ENCODE data around the gene C16orf89.

C16orf89 gene

DNA sequence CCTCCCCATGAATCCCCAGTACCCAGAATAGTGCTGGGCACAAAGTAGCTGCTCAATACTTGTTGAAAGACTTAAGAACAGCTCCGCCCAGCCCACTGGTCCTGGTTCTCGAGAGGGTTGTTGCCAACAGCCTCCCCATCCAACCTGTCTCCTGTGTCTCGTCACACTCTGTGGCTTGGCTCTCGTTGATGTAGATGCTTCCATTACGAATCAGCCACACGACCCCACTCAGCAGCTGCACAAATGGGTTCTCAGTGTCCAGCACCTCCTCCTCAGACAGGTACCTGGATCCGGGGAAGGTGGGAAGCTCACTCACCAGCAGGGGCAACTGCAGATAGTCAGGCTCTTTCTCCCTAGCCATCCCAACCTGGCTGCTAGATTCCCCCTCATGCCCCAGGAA is 34.2 kb downstream of the C16orf89 start:
- no peak for DNase-seq (ENCODE audit: low read depth in 2 of 3, low spot score in 2 of 3)

DNA sequence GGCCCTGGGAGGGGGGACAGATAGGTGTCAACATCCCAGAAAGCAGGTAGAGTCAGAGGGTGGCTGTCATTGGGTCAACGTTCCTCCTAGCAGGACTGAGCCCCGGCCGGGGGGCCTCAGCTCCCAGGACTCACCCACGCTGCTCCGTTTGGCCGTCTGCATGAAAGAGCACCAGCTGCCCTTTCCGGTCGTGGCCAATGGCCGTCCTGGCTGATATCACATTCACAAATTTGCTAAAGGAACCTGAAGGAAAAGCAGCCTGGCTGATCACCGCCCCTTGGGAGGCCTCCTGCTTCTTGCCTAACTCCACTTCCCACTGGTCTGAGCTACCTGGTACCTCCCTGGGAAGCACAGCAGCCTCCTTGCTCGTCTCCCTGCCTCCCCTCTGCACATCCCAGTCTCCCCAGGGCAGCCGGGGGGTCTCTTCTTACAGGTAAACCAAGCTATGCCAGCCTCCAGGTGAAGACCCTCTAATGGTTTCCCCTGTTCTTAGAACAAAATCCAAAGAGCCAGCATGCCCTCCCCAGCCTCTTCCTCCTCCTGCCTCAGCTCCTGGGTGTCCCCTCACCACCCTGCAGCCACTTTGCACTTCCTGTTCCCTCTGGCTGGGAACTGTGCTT is 35.4 kb downstream of the C16orf89 start:
- DNase-seq (ENCODE audit: low read depth in 2 of 3, low spot score in 2 of 3): no peak

DNA sequence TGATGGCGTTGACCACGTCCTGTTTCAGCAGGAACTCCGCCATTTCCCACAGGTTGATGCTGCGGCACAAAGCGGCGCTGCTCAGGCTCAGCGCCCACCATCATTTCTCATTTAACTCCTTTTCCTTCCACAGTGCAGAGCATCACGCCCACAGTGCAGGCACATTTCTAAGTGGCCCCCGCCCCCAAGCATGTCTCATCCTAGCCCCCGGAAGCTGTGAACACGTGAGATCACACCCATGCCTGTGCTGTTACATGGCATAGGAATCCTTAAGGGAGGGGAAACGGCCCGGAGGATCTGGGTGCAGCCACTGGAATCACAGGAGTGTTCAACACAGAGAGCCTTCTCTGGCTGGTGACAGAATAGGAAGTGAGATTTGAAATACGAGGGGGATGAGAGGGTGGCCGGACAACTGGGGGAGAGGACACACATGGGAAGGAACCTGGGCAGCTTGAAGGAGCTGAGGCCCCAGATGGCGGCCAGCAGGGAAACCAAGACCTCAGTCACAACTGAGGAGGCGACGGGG is 36.7 kb downstream of the C16orf89 start:
- DNase-seq (ENCODE audit: low read depth in 2 of 3, low spot score in 2 of 3): no peak

DNA sequence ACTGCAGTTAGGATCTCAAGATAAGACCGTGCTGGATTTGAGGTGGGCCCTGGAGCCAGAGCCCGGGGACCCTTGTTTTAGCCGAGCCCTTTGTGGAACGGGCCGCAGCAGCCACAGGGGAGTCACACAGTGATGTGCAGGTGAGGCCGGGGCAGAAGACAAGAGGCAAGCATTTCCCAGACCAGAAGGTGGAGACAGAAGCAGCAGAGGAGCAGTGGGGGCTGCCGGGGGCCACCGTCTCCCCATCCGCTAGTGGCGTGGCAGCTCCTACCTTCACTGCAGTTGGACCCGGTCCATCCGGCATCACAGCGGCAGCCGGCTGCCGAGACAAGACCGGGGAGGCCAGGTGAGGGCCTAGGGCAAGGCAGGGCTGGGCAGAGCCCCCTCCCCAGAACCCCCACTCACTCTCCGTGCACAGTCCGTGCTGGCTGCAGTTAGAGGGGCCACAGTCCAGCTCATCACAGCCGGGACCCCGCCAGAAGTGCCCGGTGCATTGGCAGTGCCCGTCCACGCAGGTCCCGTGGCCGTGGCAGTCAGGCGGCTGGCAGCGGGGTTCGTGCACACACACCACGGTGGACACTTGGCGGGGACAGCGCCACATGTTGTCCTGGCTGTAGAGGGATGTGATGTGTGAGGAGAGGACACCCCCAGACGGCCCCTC is 38.1 kb downstream of the C16orf89 start:
- DNase-seq (ENCODE audit: low read depth in 2 of 3, low spot score in 2 of 3): no peak

DNA sequence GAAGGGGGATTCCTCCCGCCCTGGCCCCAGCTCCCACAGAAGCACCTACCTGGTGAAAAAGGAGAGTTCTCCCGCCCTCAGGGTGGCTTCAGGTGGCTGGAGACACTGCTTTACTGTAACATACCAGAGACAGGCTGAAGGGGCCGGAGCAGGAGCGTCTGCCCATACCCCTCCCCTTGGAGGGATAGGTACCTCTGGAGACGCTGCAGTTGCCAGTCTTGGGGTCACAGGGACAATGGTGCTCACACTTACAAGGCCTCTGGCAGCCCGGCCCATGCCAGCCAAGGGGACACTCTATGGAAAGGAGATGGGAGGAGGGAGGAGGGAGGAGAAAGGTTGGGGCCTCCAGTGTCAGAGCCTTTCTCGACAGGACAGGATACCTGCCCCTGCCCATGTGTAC is 38.7 kb downstream of the C16orf89 start:
- no peak for DNase-seq (ENCODE audit: low read depth in 2 of 3, low spot score in 2 of 3)

DNA sequence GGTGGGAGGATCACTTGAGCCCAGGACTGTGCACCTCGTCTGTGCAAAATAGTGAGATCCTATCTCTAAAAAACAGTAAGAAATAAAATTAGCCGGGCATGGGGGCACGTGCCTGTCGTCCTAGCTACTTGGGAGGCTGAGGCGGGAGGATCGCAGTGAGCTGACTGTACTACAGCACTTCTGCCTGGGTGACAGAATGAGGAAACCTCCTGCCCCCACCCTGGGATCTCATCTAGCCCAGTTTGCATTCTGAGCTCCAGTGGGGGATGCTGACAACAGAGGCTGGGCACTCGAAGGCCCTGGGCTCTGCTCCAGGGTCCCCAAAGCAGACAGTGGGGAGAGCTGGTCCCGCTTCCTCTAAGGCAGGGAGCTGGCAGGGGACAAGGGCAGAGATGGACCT is 39.1 kb downstream of the C16orf89 start:
- DNase-seq (ENCODE audit: low read depth in 2 of 3, low spot score in 2 of 3): no peak

DNA sequence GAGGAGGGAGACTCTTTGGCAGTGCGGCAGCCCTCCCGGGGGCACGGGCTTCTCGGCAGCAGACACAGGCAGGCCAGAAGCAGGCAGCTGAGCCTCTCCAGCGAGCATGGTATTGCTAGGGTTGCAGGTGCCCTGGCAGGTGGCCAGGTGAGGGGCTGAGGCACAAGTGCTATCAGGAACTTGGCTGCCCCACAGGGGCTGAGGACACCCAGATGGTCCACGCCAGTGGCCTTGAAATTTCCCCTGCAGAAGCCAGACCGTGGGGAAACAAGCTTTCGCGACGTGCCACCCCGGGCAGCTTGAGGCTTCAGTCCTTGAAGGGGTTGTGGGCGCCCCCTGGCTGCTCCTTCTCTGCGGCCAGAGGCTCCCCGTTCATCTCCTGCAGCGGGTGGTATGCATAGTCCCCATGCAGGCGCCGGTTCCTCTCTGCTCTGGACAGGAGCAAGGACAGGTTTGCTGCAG is 40.6 kb downstream of the C16orf89 start:
- DNase-seq (ENCODE audit: low read depth in 2 of 3, low spot score in 2 of 3): no peak

DNA sequence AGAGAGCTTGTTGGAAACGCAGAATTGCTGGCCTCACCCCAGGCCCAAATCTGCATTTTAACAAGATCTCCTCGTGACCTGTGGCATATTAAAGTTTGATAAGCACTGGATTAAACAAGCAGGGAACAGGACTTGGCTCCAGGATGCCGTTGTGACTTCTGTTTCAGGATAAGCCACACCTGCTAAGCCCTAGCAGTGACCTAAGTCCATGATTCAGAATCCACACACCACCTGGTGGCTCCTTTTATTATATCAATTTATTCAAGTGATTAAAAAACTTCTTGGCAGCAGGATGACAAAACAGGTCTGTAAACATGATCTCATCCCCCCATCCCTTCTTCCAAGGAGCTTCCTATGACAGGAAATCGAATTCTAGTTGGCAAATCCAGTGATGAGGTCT is 41.1 kb downstream of the C16orf89 start:
- DNase-seq (ENCODE audit: low read depth in 2 of 3, low spot score in 2 of 3): no peak

DNA sequence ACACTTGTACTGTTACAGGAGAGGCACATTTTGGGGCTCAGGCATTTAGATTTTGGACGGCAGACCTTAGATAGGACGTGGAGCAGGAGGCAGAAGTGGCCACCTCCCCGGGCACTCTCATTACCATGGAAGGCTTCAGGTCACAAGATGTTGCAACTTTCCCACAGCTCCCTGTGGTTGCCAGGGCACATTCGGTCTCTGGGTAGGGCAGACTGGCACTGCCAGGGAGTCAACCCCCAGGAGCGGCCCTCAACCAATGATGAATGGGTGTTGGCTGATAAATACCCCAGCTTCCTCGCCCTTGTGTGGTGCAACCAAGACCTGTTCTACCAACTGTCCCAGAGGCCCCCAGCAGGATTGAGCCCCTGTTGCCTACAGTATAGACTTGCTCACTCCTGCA is 43.2 kb downstream of the C16orf89 start:
- DNase-seq (ENCODE audit: low read depth in 2 of 3, low spot score in 2 of 3): no peak

DNA sequence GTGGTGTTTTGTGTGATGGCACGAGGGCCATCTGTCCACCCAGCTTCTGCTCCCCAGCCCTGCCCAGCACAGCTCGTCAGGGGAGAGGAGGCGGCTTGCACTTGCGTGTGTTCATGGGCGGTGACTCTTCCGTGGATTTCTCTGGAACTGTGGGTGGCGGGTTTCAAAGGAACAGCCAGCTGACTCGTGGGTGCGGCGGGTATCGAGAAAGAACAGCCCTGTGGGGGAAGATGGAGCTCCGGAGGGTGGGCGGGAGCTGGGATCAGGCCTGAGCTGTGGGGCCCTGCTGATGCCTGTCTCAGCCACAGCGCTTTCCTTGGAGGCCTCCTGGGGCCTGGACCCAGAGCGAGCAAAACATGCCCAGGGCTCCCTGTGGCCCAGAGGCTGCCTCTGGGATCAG is 45.2 kb downstream of the C16orf89 start:
- no peak for DNase-seq (ENCODE audit: low read depth in 2 of 3, low spot score in 2 of 3)

DNA sequence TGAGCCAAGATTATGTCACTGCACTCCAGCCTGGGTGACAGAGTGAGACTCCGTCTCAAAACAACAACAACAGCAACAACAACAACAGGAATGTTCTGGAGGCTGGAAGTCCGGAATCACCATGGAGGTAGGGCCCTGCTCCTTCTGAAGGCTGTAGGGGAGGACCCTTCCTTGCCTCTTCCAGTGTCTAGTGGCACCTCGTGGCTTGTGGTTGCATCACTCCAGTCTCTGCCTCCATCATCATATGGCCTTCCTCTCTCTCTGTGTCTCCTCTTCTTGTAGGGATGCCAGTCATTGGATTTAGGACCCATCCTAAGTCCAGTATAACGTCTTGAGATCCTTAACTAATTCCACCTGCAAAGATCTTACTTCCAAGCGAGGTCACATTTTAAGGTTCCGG is 46.0 kb downstream of the C16orf89 start:
- no peak for DNase-seq (ENCODE audit: low read depth in 2 of 3, low spot score in 2 of 3)

DNA sequence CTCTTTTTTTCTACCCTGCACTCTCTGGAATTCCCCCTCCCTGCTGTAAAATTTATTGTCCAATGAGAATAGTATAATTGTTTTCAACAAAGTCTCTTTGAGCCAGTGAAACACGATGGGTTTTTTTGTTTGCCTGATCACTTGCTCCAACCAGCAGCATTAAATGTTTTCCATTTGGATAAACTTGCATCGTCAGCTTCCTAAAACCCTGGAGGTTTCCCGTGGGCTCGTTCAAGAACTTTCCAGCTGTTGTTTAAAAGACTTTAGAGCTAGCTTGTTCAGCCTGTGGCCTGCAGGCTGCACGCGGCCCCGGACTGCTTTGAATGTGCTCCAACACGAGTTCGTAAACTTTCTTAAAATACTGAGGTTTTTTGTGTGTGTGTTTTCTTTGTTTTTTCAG is 47.0 kb downstream of the C16orf89 start:
- no peak for DNase-seq (ENCODE audit: low read depth in 2 of 3, low spot score in 2 of 3)

DNA sequence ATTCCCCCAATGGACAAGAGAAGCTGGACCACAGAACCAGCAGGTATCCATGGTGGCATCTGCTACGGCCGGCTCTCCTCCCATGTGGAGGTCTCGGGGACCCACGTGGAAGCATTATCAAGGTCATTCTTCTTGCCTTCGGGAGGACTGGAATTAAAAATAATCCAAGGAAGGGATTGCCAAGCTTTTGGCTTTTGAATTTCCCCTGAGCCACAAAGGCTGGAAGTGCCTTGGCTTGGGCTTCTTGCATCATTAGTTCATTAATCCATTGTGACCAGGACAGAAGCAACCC is 48.1 kb downstream of the C16orf89 start:
- no peak for DNase-seq (ENCODE audit: low read depth in 2 of 3, low spot score in 2 of 3)

DNA sequence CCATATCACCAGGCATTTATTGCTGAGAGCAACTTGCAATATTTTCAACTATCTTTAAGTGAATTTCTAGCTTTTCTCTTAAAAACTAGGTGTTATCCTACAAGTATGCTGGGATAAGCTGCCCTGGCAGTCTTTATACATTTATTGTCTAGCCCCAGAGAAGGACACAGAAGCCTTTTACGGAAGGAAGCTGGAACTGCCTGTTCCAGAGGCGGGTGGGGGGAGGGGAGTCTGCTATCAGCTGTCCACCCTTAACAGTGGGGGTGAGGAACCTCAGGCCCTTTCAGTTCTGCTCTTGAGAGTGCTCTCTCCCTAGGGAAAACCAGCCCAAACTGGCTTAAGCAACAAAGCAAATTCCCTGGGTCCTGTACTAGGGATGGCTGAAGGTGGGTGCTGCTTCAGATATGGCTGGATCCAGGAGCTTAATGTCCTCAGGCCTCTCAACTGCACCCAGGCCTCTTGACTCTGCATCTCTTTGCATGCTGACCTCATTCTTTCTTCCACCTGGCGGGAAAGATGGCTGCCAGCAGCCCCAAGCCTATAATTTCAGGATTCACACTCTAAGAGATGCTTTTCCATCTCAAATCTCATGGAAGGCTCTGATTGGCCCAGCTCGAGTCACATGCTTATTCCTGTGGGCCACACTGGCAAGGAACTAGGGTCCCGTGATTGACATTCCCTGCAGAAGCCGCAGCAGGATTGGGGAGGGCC is 48.6 kb downstream of the C16orf89 start:
- DNase-seq (ENCODE audit: low read depth in 2 of 3, low spot score in 2 of 3): no peak

DNA sequence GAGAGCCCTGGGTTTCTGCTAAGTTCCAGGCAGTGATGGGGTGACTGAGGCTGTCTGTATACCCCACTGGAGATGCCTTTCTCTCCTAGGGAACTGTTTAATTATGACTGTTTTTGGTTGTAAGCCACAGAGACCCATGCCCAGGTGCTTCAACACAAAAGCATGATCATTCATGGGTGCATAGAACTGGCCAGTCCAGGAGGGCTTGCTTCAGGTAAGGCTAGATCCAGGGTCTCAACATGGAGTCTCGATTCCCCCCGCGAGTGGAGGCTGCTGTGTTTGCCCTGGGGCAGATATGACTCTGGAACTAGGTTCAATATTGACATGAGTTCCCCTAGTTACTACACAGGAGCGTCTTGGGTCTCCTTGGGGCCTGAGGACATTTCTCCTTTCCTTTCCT is 49.9 kb downstream of the C16orf89 start:
- DNase-seq (ENCODE audit: low read depth in 2 of 3, low spot score in 2 of 3): no peak

DNA sequence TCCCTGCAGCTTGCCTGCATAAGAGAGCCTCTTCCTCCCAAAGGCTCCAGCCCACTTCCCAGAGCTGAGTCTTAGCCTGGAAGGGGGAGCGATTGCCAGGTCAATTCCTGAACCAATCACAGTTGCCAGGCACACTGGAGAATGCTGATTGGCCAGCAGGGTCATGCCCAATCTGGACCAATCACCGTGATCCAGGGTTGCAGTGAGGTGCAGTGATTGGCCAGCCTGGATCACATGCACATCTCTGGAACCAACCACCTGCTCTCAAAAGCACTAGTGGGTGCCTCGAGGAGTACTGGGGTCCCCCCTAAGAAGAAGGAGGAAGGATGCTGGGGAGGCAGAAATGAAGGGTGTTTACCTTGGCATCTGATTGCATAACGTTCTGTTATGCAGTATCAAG is 50.4 kb downstream of the C16orf89 start:
- no peak for DNase-seq (ENCODE audit: low read depth in 2 of 3, low spot score in 2 of 3)

DNA sequence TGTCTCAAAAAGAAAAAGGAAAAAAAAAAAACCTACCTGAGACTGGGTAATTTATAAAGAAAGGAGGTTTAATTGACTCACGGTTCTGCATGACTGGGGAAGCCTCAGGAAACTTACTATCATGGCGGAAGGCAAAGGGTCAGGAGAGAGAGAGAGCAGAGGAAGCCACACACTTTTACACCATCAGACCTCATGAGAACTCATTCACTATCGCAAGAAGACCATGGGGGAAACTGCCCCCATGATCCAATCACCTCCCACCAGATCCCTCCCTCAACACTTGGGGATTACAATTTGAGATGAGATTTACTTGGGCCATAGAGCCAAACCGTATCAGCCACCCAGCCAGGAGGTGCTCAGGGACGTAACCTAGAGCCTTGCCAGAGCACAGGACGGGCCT is 52.9 kb downstream of the C16orf89 start:
- DNase-seq (ENCODE audit: low read depth in 2 of 3, low spot score in 2 of 3): no peak

DNA sequence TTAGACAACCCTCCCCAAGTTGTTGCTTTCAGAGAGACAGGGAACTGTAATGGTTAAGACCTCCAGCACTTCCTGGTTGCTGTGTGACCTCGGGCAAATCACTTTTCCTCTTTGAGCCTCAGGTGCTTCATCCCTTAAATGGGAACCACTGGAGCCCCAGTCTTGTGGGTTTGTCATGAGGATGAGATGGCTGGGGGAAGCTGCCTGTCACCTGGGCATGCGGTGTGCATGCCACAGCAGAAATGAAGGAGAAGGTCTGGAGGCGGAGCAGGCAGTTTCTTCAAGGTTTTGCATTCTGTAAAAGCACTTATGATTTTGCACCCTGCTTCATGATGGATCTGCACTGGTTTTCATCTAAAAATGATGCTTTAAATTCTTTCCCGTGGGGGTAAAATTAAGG is 54.1 kb downstream of the C16orf89 start:
- no peak for DNase-seq (ENCODE audit: low read depth in 2 of 3, low spot score in 2 of 3)

DNA sequence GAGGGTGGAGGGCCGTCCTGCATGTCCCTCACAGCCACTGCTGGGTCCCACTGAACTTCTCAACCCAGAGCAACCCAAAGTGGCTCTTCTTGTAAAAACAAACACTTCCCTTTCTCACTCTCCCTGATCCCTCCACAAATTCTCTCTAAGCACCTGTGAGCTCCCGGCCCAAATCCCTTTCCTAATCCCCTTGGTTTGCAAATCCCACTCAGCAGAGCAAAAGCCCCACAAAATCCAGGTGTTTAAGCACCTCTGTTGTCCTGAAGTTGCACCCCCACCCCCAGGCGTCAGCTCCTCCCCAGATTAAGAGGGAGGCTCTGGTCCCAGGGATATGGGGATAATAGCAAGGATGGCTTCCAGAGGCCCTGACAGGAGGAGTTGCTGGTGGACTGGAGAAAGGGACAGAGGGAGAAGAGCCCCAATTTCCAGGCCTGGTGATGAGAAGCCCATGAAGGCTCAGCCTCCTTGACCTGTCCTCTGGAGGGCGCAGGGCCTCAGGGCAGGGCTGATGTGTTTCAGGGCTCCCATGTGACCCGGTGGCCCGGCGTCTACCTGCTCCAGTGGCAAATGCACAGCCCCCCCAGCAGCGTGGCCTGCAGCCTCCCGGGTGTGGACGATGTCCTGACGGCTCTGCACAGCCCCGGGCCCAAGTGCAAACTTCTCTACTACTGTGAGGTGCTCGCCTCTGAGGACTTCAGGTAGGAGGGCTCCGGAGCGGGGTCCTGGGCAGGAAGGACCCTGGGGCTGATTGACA is 55.0 kb downstream of the C16orf89 start:
- DNase-seq (ENCODE audit: low read depth in 2 of 3, low spot score in 2 of 3): no peak

DNA sequence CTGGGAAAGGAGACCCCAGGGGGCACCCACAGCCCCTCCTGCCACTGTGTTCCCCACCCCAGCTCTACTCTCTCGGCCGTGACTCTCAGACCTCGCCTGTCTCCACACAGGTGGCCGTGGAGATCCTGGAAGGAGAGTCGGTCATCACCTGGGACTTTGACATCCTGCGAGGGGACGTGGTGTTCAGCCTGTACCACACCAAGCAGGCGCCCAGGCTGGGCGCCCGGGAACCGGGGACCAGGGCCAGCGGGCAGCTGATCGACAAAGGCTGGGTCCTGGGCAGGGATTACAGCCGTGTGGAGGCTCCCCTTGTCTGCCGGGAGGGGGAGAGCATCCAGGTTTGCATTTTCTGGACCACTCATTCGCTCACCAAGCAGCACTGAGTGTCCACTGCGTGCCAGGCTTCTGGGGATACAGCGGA is 57.4 kb downstream of the C16orf89 start:
- no peak for DNase-seq (ENCODE audit: low read depth in 2 of 3, low spot score in 2 of 3)

DNA sequence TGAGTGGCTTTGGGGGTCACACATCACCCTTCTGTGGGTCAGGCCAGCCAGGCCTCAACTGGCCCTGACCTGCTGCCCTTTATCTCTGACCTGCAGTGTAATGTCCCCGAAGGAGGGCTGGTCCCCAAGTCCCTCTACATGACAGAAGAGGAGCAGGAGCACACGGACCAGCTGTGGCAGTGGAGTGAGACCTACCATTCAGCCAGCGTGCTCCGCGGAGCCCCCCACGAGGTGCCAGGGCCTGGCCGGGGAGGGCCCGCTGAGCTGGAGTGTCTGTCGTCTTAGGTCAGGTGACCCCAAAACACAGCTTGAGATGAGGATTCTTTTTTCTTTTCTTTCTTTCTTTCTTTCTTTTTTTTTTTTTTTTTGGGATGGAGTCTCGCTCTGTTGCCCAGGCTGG is 58.5 kb downstream of the C16orf89 start:
- DNase-seq (ENCODE audit: low read depth in 2 of 3, low spot score in 2 of 3): no peak

Measured in activated CD8-positive, alpha-beta memory T cell treated with anti-CD3 and anti-CD28 coated beads for 48 hours (primary cell).